Adrenal gland (tissue), 5 donors: Measurements from ENCODE around the gene LMF2.

Source experiments
- CTCF ChIP-seq, 6 experiments: fragments of 450-650 bp in 4 of 6; fragments of 200-600 bp in 2 of 6; sonication (generic) in 1 of 6; IDR thresholded peaks; 1 replicate in 5 of 6; 2 replicates in 1 of 6; pipeline versions ENCODE4 v1.5.1 to v1.8.0; 2016 to 2021; ENCODE audit warnings: antibody characterized with exemption in 6 of 6, mild to moderate bottlenecking in 2 of 6, moderate library complexity in 1 of 6
- POLR2A ChIP-seq, 2 donors: fragments of 450-650 bp; IDR thresholded peaks; one replicate each; pipeline ENCODE4 v1.6.1; 2017; ENCODE audit warnings: antibody characterized with exemption in 2 of 2, mild to moderate bottlenecking in 2 of 2, moderate library complexity in 1 of 2
- donor health status: DM: no; HTN: no; CAD: no.

GRCh38 chr22:50536226-50536625 is 28.7 kb upstream of the LMF2 start:
- TF ChIP-seq CTCF (IDR thresholded peaks at IDR 0.05) (no peak), POLR2A (IDR thresholded peaks at IDR 0.05) (no peak)
